Loucy (cell line): ENCODE results near the gene DRICH1.
"Not testable (repeated sequence)": the region's sequence is repeated elsewhere in the genome, so short reads cannot be mapped to it uniquely, and the experiment has no call there.

ENCODE experiments used
- H2AFZ ChIP-seq: fragments of 200-600 bp; sonication (generic); 2 replicates; pipeline ENCODE4 v1.6.0; 2016; ENCODE audit warnings: antibody characterized with exemption, mild to moderate bottlenecking, low read length, moderate library complexity
- H3F3A ChIP-seq: fragments of 200-600 bp; 2 replicates; pipeline ENCODE4 v1.6.0; 2016; ENCODE audit warnings: antibody characterized with exemption, low read depth, mild to moderate bottlenecking
- H3K27me3 ChIP-seq: fragments of 200-600 bp; sonication (generic); 2 replicates; pipeline ENCODE4 v1.6.1; 2014; ENCODE audit warnings: low read length, mild to moderate bottlenecking; ENCODE audit not compliant: insufficient read depth, poor library complexity, severe bottlenecking
- H3K36me3 ChIP-seq: fragments of 200-600 bp; sonication (generic); 2 replicates; pipeline ENCODE4 v1.6.1; 2016; ENCODE audit warnings: low read length; ENCODE audit not compliant: insufficient read depth
- H3K4me1 ChIP-seq: fragments of 200-600 bp; sonication (generic); 2 replicates; pipeline ENCODE4 v1.5.1; 2014; ENCODE audit warnings: low read length, mild to moderate bottlenecking; ENCODE audit not compliant: insufficient read depth, poor library complexity, severe bottlenecking
- H3K4me2 ChIP-seq: fragments of 200-600 bp; sonication (generic); 2 replicates; pipeline ENCODE4 v1.6.0; 2014; ENCODE audit warnings: antibody characterized with exemption, low read length, low read depth, mild to moderate bottlenecking; ENCODE audit not compliant: poor library complexity, severe bottlenecking
- H3K4me3 ChIP-seq: fragments of 200-600 bp; sonication (generic); 2 replicates; pipeline ENCODE4 v1.5.1; 2014; ENCODE audit warnings: low read length, mild to moderate bottlenecking, mixed read lengths; ENCODE audit not compliant: poor library complexity, severe bottlenecking
- H3K79me2 ChIP-seq: fragments of 200-600 bp; sonication (generic); 2 replicates; pipeline ENCODE4 v1.6.1; 2014; ENCODE audit warnings: low read length; ENCODE audit not compliant: insufficient read depth
- H3K9ac ChIP-seq: fragments of 200-600 bp; sonication (generic); 2 replicates; pipeline ENCODE4 v1.6.0; 2014; ENCODE audit warnings: mild to moderate bottlenecking, low read depth, low read length, moderate library complexity; ENCODE audit not compliant: poor library complexity, severe bottlenecking
- H3K9me2 ChIP-seq: fragments of 200-600 bp; sonication (generic); replicated peaks from 2 replicates; pipeline ENCODE4 v1.6.1; 2016; ENCODE audit warnings: low read depth, low read length, mixed read lengths
- H3K9me3 ChIP-seq: fragments of 200-600 bp; sonication (generic); 2 replicates; pipeline ENCODE4 v1.6.1; 2014; ENCODE audit warnings: mild to moderate bottlenecking, antibody characterized with exemption, low read length, low read depth; ENCODE audit not compliant: insufficient read depth
- H4K20me1 ChIP-seq: fragments of 200-600 bp; sonication (generic); 2 replicates; pipeline ENCODE4 v1.6.0; 2014; ENCODE audit warnings: antibody characterized with exemption, low read length, mild to moderate bottlenecking; ENCODE audit not compliant: insufficient read depth, poor library complexity, severe bottlenecking
- CTCF ChIP-seq: fragments of 200-600 bp; sonication (generic); conservative IDR thresholded peaks from 2 replicates; pipeline ENCODE4 v1.5.1; 2014; ENCODE audit warnings: mild to moderate bottlenecking, antibody characterized with exemption, low read length
- EZH2phosphoT487 ChIP-seq: fragments of 200-600 bp; IDR thresholded peaks from 2 replicates; pipeline ENCODE4 v1.6.1; 2018; ENCODE audit warnings: antibody characterized with exemption, mild to moderate bottlenecking, moderate library complexity, borderline replicate concordance

DRICH1 gene

DNA sequence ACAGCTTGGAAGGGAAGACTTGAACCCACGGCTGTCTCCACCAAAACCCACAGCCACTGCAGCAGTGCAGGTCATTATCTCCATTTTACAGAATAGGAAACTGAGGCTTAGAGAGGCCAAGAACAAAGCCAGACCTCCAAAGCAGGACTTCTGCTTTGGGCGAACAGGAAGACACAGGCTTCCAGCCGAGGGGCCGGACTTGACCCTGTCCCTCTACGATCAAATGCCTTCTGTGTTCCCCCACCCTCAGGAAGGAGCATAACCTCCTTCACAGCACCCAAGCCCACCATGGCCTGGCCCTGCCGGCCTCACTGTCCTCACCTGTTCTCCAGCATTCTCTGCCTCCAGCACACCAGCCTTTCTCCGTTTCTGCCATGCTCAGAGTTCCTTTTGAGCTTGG is 67.8 kb downstream of the DRICH1 start:
- H3K4me3 ChIP-seq = no peak overlapping the region
- no peaks in the 10 kb centered on the region for H3K9me2 ChIP-seq
- peaks cover 25% of the 10 kb centered on the region for H3K79me2 ChIP-seq
- peaks cover 11% of the 10 kb centered on the region for H4K20me1 ChIP-seq
- TF ChIP-seq EZH2phosphoT487 (no peak), CTCF (no peak)
- H3F3A ChIP-seq = 0 out of 2 replicates have a peak, but pooled peaks cover 4% of the 10 kb centered on the region
- H3K36me3 ChIP-seq = no peaks in the 10 kb centered on the region
- H3K4me1 ChIP-seq = peaks cover 25% of the 10 kb centered on the region
- H3K27me3 ChIP-seq = no peaks in the 10 kb centered on the region
- peak overlapping the region; percentile 96 for H3K4me2 ChIP-seq
- H3K9ac ChIP-seq = no peak overlapping the region
- H3K9me3 ChIP-seq = no peaks in the 10 kb centered on the region
- no peak overlapping the region for H2AFZ ChIP-seq

DNA sequence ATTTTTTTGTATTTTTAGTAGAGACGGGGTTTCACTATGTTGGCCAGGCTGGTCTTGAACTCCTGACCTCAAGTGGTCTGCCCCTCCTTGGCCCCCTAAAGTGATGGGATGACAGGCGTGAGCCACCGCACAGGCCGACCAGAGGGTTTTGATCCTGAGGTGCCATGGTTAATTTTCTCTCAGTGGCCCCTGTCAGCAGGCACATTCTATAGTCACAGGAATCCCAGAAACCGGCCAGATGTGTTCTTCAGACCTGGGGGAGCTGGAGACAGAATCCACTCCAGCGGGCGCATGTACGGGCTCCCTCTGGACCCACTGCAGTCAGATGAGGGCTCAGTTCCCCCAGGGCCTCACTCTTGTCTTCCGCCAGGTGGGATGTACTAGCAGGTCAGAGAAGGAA is 69.0 kb downstream of the DRICH1 start:
- Histone ChIP-seq H3K4me3 (no peak overlapping the region), H4K20me1 (peaks cover 11% of the 10 kb centered on the region), H3K79me2 (peaks cover 25% of the 10 kb centered on the region), H2AFZ (no peak overlapping the region), H3K9me3 (no peaks in the 10 kb centered on the region), H3F3A (no peaks in the 10 kb centered on the region), H3K27me3 (no peaks in the 10 kb centered on the region), H3K9ac (no peak overlapping the region), H3K9me2 (no peaks in the 10 kb centered on the region), H3K4me2 (no peak overlapping the region), H3K4me1 (peaks cover 25% of the 10 kb centered on the region), H3K36me3 (no peaks in the 10 kb centered on the region)
- no peak for TF ChIP-seq EZH2phosphoT487
- TF ChIP-seq CTCF = no peak

DNA sequence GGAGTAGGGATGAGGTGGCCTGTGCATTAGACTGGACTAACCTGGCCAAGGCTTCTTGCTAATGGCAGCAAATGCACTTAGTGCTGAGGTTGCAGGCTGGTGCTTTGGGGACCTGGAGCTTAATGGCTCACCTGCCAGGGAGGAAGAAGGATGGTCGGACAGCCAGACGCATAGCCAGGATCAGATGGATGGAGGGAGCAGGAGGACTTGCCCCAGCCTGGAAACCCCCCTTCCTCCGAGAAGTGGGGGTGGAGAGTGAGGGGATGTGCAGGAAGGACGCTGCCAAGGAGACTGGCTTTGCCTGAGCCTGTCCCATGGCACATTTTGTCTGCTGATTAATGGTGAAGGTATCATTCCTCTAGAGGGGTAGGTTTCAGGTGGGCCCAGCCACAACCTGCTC is 69.9 kb downstream of the DRICH1 start:
- H3K4me3 ChIP-seq = no peak overlapping the region
- TF ChIP-seq EZH2phosphoT487 = no peak
- no peak for TF ChIP-seq CTCF
- no peaks in the 10 kb centered on the region for H3K9me2 ChIP-seq
- H3K4me1 ChIP-seq = peaks cover 21% of the 10 kb centered on the region
- no peaks in the 10 kb centered on the region for H3K9me3 ChIP-seq
- H3K4me2 ChIP-seq = no peak overlapping the region
- H3K27me3 ChIP-seq = no peaks in the 10 kb centered on the region
- no peak overlapping the region for H2AFZ ChIP-seq
- peaks cover 25% of the 10 kb centered on the region for H3K79me2 ChIP-seq
- no peaks in the 10 kb centered on the region for H3K36me3 ChIP-seq
- peaks cover 11% of the 10 kb centered on the region for H4K20me1 ChIP-seq
- no peak overlapping the region for H3K9ac ChIP-seq
- no peaks in the 10 kb centered on the region for H3F3A ChIP-seq

DNA sequence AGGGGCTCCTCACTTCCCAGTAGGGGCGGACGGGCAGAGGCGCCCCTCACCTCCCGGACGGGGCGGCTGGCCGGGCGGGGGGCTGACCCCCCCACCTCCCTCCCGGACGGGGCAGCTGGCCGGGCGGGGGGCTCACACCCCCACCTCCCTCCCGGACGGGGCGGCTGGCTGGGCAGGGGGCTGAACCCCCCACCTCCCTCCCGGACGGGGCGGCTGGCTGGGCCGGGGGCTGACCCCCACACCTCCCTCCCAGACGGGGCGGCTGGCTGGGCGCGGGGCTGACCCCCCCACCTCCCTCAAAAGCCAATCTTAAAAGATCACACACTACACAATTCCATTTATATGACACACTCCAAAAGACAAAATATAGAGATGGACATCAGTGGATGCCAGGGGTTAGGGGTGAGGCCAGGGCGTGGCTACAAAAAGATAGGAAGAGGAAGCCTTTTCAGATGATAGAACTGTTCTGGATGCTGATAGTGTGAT is 71.1 kb downstream of the DRICH1 start:
- H3K9me2 ChIP-seq, H3K9me3 ChIP-seq, H3K27me3 ChIP-seq, H2AFZ ChIP-seq, H3K4me2 ChIP-seq, H3K9ac ChIP-seq, H3K4me3 ChIP-seq, H3F3A ChIP-seq, H4K20me1 ChIP-seq, H3K36me3 ChIP-seq: not testable (repeated sequence)
- Histone ChIP-seq H3K4me1 (peaks cover 15% of the 10 kb centered on the region), H3K79me2 (peaks cover 15% of the 10 kb centered on the region)

DNA sequence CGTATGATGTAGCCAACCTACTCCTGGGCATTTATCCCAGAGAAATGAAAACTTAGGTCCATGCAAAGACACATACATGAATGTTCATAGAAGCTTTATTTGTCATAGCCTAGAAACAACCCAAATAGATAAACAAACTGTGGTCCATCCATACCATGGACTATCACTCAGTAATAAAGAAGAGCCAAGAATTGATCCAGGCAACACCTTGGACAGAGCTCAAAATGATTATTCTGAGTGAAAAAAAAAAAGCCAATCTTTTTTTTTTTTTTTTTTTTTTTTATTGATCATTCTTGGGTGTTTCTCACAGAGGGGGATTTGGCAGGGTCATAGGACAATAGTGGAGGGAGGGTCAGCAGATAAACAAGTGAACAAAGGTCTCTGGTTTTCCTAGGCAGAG is 71.9 kb downstream of the DRICH1 start:
- H3F3A ChIP-seq, H3K27me3 ChIP-seq, H3K9ac ChIP-seq, H3K36me3 ChIP-seq, H3K4me3 ChIP-seq, H3K4me2 ChIP-seq, H3K4me1 ChIP-seq, H3K9me2 ChIP-seq, H2AFZ ChIP-seq, H3K9me3 ChIP-seq, H4K20me1 ChIP-seq: not testable (repeated sequence)
- H3K79me2 ChIP-seq = peaks cover 11% of the 10 kb centered on the region
